CD4-positive, alpha-beta T cell (primary cell): Measurements from ENCODE around the gene ODC1. TPM values are rescaled to one million over a fixed set of nuclear protein-coding genes. Genes with fewer than 3 reads are reported as not detected.

Experiments
- ATAC-seq: fragments of 200-7000 bp; cut with Tn5 transposase; one replicate; pipeline ENCODE4 v1.10.0; 2022; ENCODE audit warnings: mild to moderate bottlenecking; ENCODE audit not compliant: poor library complexity
- CTCF ChIA-PET: fragments of 350-600 bp; sonication (Branson Sonifier 250); formaldehyde crosslinking; loops from one replicate; lab custom pipeline; 2021; ENCODE audit warnings: antibody characterized with exemption, inconsistent platforms; lab: Charles Lee
- POLR2A ChIA-PET: fragments of 350-600 bp; sonication (Branson Sonifier 250); formaldehyde crosslinking; loops from one replicate; lab custom pipeline; 2021; ENCODE audit warnings: antibody characterized with exemption, inconsistent platforms; lab: Charles Lee
- DNase-seq, 14 experiments: peaks; one replicate each; pipeline ENCODE4 v3.0.0-alpha.2; 2013 to 2020; ENCODE audit warnings: mixed read lengths in 2 of 14
- H3K27ac ChIP-seq, 2 donors: one replicate each; pipeline versions ENCODE4 v1.5.1 to v1.7.0; 2013; ENCODE audit warnings: low read length in 2 of 2, low read depth in 1 of 2, mild to moderate bottlenecking in 1 of 2
- H3K27me3 ChIP-seq, 2 experiments: 1 replicate in 1 of 2; 2 replicates in 1 of 2; pipeline versions ENCODE4 v1.6.1 to v1.7.0; 2013; ENCODE audit warnings: low read length in 2 of 2, control low read depth in 1 of 2, mild to moderate bottlenecking in 1 of 2, moderate library complexity in 1 of 2; ENCODE audit not compliant: insufficient read depth in 2 of 2, control insufficient read depth in 1 of 2
- H3K36me3 ChIP-seq: one replicate; pipeline ENCODE4 v1.6.1; 2013; ENCODE audit warnings: low read length, control low read depth; ENCODE audit not compliant: insufficient read depth
- H3K4me1 ChIP-seq: one replicate; pipeline ENCODE4 v1.6.1; 2013; ENCODE audit warnings: low read length, control low read depth; ENCODE audit not compliant: insufficient read depth
- H3K4me3 ChIP-seq: one replicate; pipeline ENCODE4 v1.5.1; 2013; ENCODE audit warnings: mild to moderate bottlenecking, low read length, moderate library complexity
- H3K9me3 ChIP-seq, 2 experiments: 1 replicate in 1 of 2; 2 replicates in 1 of 2; pipeline versions ENCODE4 v1.6.1 to v1.7.0; 2013; ENCODE audit warnings: low read length in 2 of 2, mild to moderate bottlenecking in 2 of 2, control low read depth in 1 of 2, moderate library complexity in 1 of 2; ENCODE audit not compliant: control insufficient read depth in 1 of 2, insufficient read depth in 1 of 2
- H3K27ac Mint-ChIP-seq: one replicate; pipeline ENCODE4 v1.8.0; 2020; ENCODE audit warnings: mixed read lengths
- H3K27me3 Mint-ChIP-seq: one replicate; pipeline ENCODE4 v1.8.0; 2021; ENCODE audit warnings: mixed read lengths
- H3K36me3 Mint-ChIP-seq: one replicate; pipeline ENCODE4 v1.8.0; 2021; ENCODE audit warnings: low read depth, mixed read lengths
- H3K4me1 Mint-ChIP-seq: one replicate; pipeline ENCODE4 v1.8.0; 2021; ENCODE audit warnings: low read depth, mixed read lengths
- H3K4me3 Mint-ChIP-seq: one replicate; pipeline ENCODE4 v1.8.0; 2020; ENCODE audit warnings: mild to moderate bottlenecking, mixed read lengths
- H3K9me3 Mint-ChIP-seq: one replicate; pipeline ENCODE4 v1.8.0; 2020; ENCODE audit warnings: mixed read lengths
- CTCF ChIP-seq: fragments of 200-600 bp; IDR thresholded peaks from one replicate; pipeline ENCODE4 v1.8.0; 2022; ENCODE audit warnings: antibody characterized with exemption, mild to moderate bottlenecking
- intact Hi-C, 2 experiments: fragments of 100-400 bp; cut with DNase I in 1 of 2; cut with micrococcal nuclease in 1 of 2; formaldehyde crosslinking; loops; one replicate each; pipeline versions ENCODE4 v1.15.1 to v1.9.0; 2023 to 2025; cut with DNase I, micrococcal nuclease
- total RNA-seq, 174 experiments: library from RNA in 2 of 174; stranded (reverse) in 2 of 174; gene quantifications; one replicate each; pipeline ENCODE4 v1.2.3 and lab custom pipeline; 2021 to 2026

The ODC1 gene
- total RNA-seq, 2 experiments from 2014 or later: 162 to 164 TPM

- Histone ChIP-seq H3K27ac (no peak overlapping the region), H3K36me3 (peaks cover 28% of the 10 kb centered on the region), H3K27me3 (no peaks in the 10 kb centered on the region), H3K4me1 (peaks cover 31% of the 10 kb centered on the region), H3K4me3 (no peak overlapping the region), H3K9me3 (peaks cover 0 to 8% of the 10 kb centered on the region in 2 experiments)
- POLR2A ChIA-PET: no interaction called here
- H3K36me3 Mint-ChIP-seq: peaks cover 40% of the 10 kb centered on the region
- intact Hi-C loops: no loop called here
- H3K4me3 Mint-ChIP-seq: no peak overlapping the region
- no peaks in the 10 kb centered on the region for H3K27me3 Mint-ChIP-seq
- CTCF ChIA-PET: no interaction called here
- no peak for ATAC-seq
- no peak for DNase-seq
- peaks cover 60% of the 10 kb centered on the region for H3K4me1 Mint-ChIP-seq
- H3K9me3 Mint-ChIP-seq: no peaks in the 10 kb centered on the region
- TF ChIP-seq CTCF: no peak
- peak overlapping the region; percentile 59 for H3K27ac Mint-ChIP-seq
Observed at GRCh38 chr2:10396464-10396863, 51.7 kb downstream of the ODC1 start.

GRCh38 chr2:10395893-10396292, 52.2 kb downstream of the ODC1 start:
- Histone ChIP-seq H3K4me1 (peaks cover 28% of the 10 kb centered on the region), H3K9me3 (peaks cover 0 to 8% of the 10 kb centered on the region in 2 experiments), H3K4me3 (no peak overlapping the region), H3K27me3 (no peaks in the 10 kb centered on the region), H3K27ac (no peak overlapping the region), H3K36me3 (peaks cover 29% of the 10 kb centered on the region)
- Mint-ChIP-seq H3K9me3 (no peaks in the 10 kb centered on the region), H3K4me3 (no peak overlapping the region), H3K4me1 (peaks cover 60% of the 10 kb centered on the region), H3K36me3 (peaks cover 34% of the 10 kb centered on the region), H3K27ac (peak overlapping the region; percentile 59), H3K27me3 (no peaks in the 10 kb centered on the region)
- DNase-seq: no peak
- intact Hi-C loops: no loop called here
- ChIA-PET CTCF (no interaction called here), POLR2A (no interaction called here)
- ATAC-seq: no peak
- TF ChIP-seq CTCF: no peak

GRCh38 chr2:10393640-10393982, 54.5 kb downstream of the ODC1 start:
- TF ChIP-seq CTCF: no peak
- ATAC-seq: no peak
- ChIA-PET CTCF (interaction anchor here (0.7 kb wide), 1 partner anchor 107 kb away, joined by 4 read pairs; no protein-coding TSS in a partner anchor), POLR2A (interaction anchor here (0.8 kb wide), 1 partner anchor 14 kb away, joined by 3 read pairs; no protein-coding TSS in a partner anchor)
- Mint-ChIP-seq H3K36me3 (peaks cover 16% of the 10 kb centered on the region), H3K9me3 (no peaks in the 10 kb centered on the region), H3K4me1 (peaks cover 66% of the 10 kb centered on the region), H3K4me3 (no peak overlapping the region), H3K27me3 (no peaks in the 10 kb centered on the region), H3K27ac (peak overlapping the region; percentile 62)
- intact Hi-C loops: no loop called here
- peak overlapping the region in 1 of 2 donors; percentile 19 for H3K27ac ChIP-seq
- peaks cover 0 to 4% of the 10 kb centered on the region in 2 experiments for H3K9me3 ChIP-seq
- H3K4me3 ChIP-seq: no peak overlapping the region
- no peaks in the 10 kb centered on the region for H3K27me3 ChIP-seq
- peaks cover 18% of the 10 kb centered on the region for H3K36me3 ChIP-seq
- peaks cover 35% of the 10 kb centered on the region for H3K4me1 ChIP-seq
- no peak for DNase-seq
